Transverse colon (tissue), 3 donors: Measurements from ENCODE around the gene TAS2R16.

Experiments
- CTCF ChIP-seq, 5 experiments: fragments of 200-600 bp in 3 of 5; fragments of 450-650 bp in 2 of 5; sonication (generic) in 3 of 5; IDR thresholded peaks; 1 replicate in 2 of 5; 2 replicates in 3 of 5; pipeline ENCODE4 v1.5.1; 2016 to 2017; ENCODE audit warnings: antibody characterized with exemption in 5 of 5, inconsistent platforms in 3 of 5, mild to moderate bottlenecking in 2 of 5, moderate library complexity in 1 of 5
- EP300 ChIP-seq: sonication (generic); formaldehyde crosslinking; IDR thresholded peaks from one replicate; pipeline ENCODE4 v1.6.1; 2017; ENCODE audit warnings: antibody characterized with exemption, low read depth
- POLR2A ChIP-seq: fragments of 450-650 bp; IDR thresholded peaks from one replicate; pipeline ENCODE4 v1.6.1; 2016; ENCODE audit warnings: antibody characterized with exemption, mild to moderate bottlenecking, moderate library complexity

- TF ChIP-seq CTCF (IDR thresholded peaks at IDR 0.05) (no peak), POLR2A (no peak), EP300 (no peak)
Measured at GRCh38 chr7:122949186-122949585, 46.3 kb downstream of the TAS2R16 start.
